Measurements from ENCODE around the gene INPPL1.

- no peak for TF ChIP-seq CTCF (IDR thresholded peaks at IDR 0.05)
- no peak for TF ChIP-seq POLR2A (IDR thresholded peaks at IDR 0.05)
Measured at GRCh38 chr11:72283947-72284346, 59.4 kb downstream of the INPPL1 start.
